WTC11 (cell line): ENCODE data around the gene SAMD3. TPM values are rescaled to one million over a fixed set of nuclear protein-coding genes. Genes with fewer than 3 reads are reported as not detected.

Experiments used
- ATAC-seq: fragments of 200-7000 bp; cut with Tn5 transposase; 2 replicates; pipeline ENCODE4 v1.10.0; 2021; ENCODE audit warnings: mild to moderate bottlenecking, moderate library complexity
- CTCF ChIA-PET: fragments of 300-600 bp; sonication (Branson Sonifier 250); formaldehyde crosslinking; loops from one replicate; lab custom pipeline; 2021; ENCODE audit warnings: antibody characterized with exemption; lab: Charles Lee
- POLR2A ChIA-PET: fragments of 350-600 bp; sonication (Branson Sonifier 250); formaldehyde crosslinking; loops from one replicate; lab custom pipeline; 2021; ENCODE audit warnings: antibody characterized with exemption; lab: Charles Lee
- DNase-seq: peaks from one replicate; pipeline ENCODE4 v3.0.0; 2021; ENCODE audit warnings: low spot score
- H3K27ac Mint-ChIP-seq: 2 replicates; pipeline ENCODE4 v1.8.0; 2021; ENCODE audit warnings: mixed read lengths
- H3K27me3 Mint-ChIP-seq: 2 replicates; pipeline ENCODE4 v1.8.0; 2021; ENCODE audit warnings: low read depth, mild to moderate bottlenecking, moderate library complexity, mixed read lengths
- H3K36me3 Mint-ChIP-seq: 2 replicates; pipeline ENCODE4 v1.8.0; 2021; ENCODE audit warnings: mixed read lengths
- H3K4me1 Mint-ChIP-seq: 2 replicates; pipeline ENCODE4 v1.8.0; 2022; ENCODE audit warnings: mixed read lengths
- H3K4me3 Mint-ChIP-seq: 2 replicates; pipeline ENCODE4 v1.8.0; 2021; ENCODE audit warnings: mild to moderate bottlenecking, moderate library complexity, mixed read lengths
- H3K9me3 Mint-ChIP-seq: 2 replicates; pipeline ENCODE4 v1.8.0; 2021; ENCODE audit warnings: mixed read lengths
- AR ChIP-seq: fragments of 250-450 bp; sonication (Bioruptor Pico); IDR thresholded peaks from 2 replicates; pipeline ENCODE4 v1.9.0; 2021; ENCODE audit warnings: mild to moderate bottlenecking
- ATF2 ChIP-seq: sonication (generic); formaldehyde crosslinking; IDR thresholded peaks from 2 replicates; pipeline ENCODE4 v1.8.1; 2022; ENCODE audit warnings: low read depth, missing genetic modification reagents, borderline replicate concordance
- E2F1 ChIP-seq: sonication (generic); formaldehyde crosslinking; IDR thresholded peaks from 2 replicates; pipeline ENCODE4 v1.8.0; 2022; ENCODE audit warnings: mild to moderate bottlenecking, missing genetic modification reagents
- EMX1 ChIP-seq: fragments of 250-450 bp; sonication (Bioruptor Pico); IDR thresholded peaks from 2 replicates; pipeline ENCODE4 v1.8.0; 2021; ENCODE audit warnings: mild to moderate bottlenecking
- FOXJ3 ChIP-seq: sonication (generic); formaldehyde crosslinking; IDR thresholded peaks from 2 replicates; pipeline ENCODE4 v1.9.0; 2021; ENCODE audit warnings: missing genetic modification reagents, mild to moderate bottlenecking, borderline replicate concordance
- HMGA2 ChIP-seq: fragments of 250-450 bp; sonication (Bioruptor Pico); IDR thresholded peaks from 2 replicates; pipeline ENCODE4 v1.4.0; 2021; ENCODE audit warnings: mild to moderate bottlenecking, moderate library complexity
- IRF1 ChIP-seq: sonication (generic); formaldehyde crosslinking; IDR thresholded peaks from 2 replicates; pipeline ENCODE4 v1.8.0; 2023; ENCODE audit warnings: missing genetic modification reagents
- JUN ChIP-seq: sonication (generic); formaldehyde crosslinking; IDR thresholded peaks from 2 replicates; pipeline ENCODE4 v1.8.0; 2023; ENCODE audit warnings: mild to moderate bottlenecking, missing genetic modification reagents
- MXD4 ChIP-seq: fragments of 250-450 bp; sonication (Bioruptor Pico); IDR thresholded peaks from 2 replicates; pipeline ENCODE4 v1.8.0; 2021; ENCODE audit warnings: mild to moderate bottlenecking, moderate library complexity, borderline replicate concordance
- NFATC4 ChIP-seq: fragments of 250-450 bp; sonication (Bioruptor Pico); IDR thresholded peaks from 2 replicates; pipeline ENCODE4 v1.9.0; 2021; ENCODE audit warnings: mild to moderate bottlenecking
- NFE2L1 ChIP-seq: sonication (generic); formaldehyde crosslinking; IDR thresholded peaks from 2 replicates; pipeline ENCODE4 v1.8.1; 2023; ENCODE audit warnings: missing genetic modification reagents
- NR2C2 ChIP-seq: sonication (generic); formaldehyde crosslinking; IDR thresholded peaks from 2 replicates; pipeline ENCODE4 v1.8.0; 2022; ENCODE audit warnings: mild to moderate bottlenecking, missing genetic modification reagents
- PRRX2 ChIP-seq: fragments of 250-450 bp; sonication (Bioruptor Pico); IDR thresholded peaks from 2 replicates; pipeline ENCODE4 v1.8.0; 2021; ENCODE audit warnings: mild to moderate bottlenecking
- RELA ChIP-seq: sonication (generic); formaldehyde crosslinking; IDR thresholded peaks from 2 replicates; pipeline ENCODE4 v1.8.1; 2022; ENCODE audit warnings: missing genetic modification reagents, mild to moderate bottlenecking, borderline replicate concordance
- STAT6 ChIP-seq: sonication (generic); formaldehyde crosslinking; conservative IDR thresholded peaks from 2 replicates; pipeline ENCODE4 v1.8.1; 2023; ENCODE audit warnings: mild to moderate bottlenecking, low read depth, missing genetic modification reagents, moderate library complexity
- ZNF232 ChIP-seq: sonication (generic); formaldehyde crosslinking; IDR thresholded peaks from 2 replicates; pipeline ENCODE4 v1.8.0; 2022; ENCODE audit warnings: mild to moderate bottlenecking, missing genetic modification reagents
- ZNF416 ChIP-seq: fragments of 250-450 bp; sonication (Bioruptor Pico); IDR thresholded peaks from 2 replicates; pipeline ENCODE4 v1.9.0; 2021; ENCODE audit warnings: mild to moderate bottlenecking, inconsistent platforms
- ZSCAN18 ChIP-seq: fragments of 250-450 bp; sonication (Bioruptor Pico); IDR thresholded peaks from 2 replicates; pipeline ENCODE4 v2.1.2; 2022; ENCODE audit warnings: mild to moderate bottlenecking, moderate library complexity
- total RNA-seq: library from RNA; stranded (reverse); gene quantifications from 3 replicates; pipeline ENCODE4 v1.2.3, GENCODE V29; 2021
- TF ChIP-seq, protein P1 (sequence below): fragments of 250-450 bp; sonication (Bioruptor Pico); IDR thresholded peaks from 2 replicates; pipeline ENCODE4 v1.9.0; 2021; ENCODE audit warnings: mild to moderate bottlenecking
- TF ChIP-seq, protein P2 (sequence below): sonication (generic); formaldehyde crosslinking; IDR thresholded peaks from 2 replicates; pipeline ENCODE4 v1.8.0; 2023; ENCODE audit warnings: mild to moderate bottlenecking, missing genetic modification reagents

Gene SAMD3
- total RNA-seq, 1 experiment from 2014 or later = 1.2 TPM

DNA sequence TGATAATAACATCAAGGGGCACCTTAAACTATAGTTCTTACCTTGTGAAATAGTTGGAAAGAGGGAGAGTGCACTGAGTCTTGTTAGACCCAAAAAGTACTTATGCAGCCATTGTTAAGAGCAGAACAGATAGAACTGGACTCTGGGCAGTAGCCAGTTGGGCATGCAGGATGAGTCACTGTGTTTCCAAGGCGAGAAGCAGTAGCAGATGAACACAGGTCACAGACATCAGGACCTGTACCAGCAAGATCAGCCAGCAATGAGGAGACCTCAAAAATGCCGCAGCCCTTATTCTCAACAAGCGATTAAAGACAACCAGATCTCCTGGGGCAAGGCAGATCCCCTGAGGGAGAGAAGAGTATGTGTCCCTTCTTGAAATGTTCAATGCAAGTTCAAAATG lies 79.0 kb downstream of the SAMD3 start (continued):
- no peak for TF ChIP-seq AR (CRISPR knock-in tag)

DNA sequence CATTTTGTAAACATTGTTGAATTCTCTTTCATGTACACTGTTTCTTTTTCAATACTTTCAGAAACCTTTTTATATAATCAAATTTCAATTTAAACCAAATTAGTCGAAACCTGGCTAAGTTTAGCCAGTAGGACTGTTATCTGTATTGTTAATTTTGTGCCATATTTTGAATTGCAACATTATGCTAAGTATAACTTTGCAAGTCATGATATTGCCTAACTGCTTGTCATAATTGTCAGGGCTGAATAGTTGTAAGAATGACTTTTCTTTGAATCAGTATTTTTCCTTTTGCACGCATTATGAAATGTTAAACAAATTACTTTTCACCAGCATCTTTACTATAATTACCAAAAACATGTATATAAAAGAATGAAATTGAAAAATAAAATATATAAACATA lies 82.7 kb downstream of the SAMD3 start:
- CTCF ChIA-PET = no interaction called here
- DNase-seq = no peak
- POLR2A ChIA-PET = no interaction called here
- no peak overlapping the region for H3K27ac Mint-ChIP-seq
- no peak overlapping the region for H3K4me3 Mint-ChIP-seq
- H3K9me3 Mint-ChIP-seq = no peaks in the 10 kb centered on the region
- no peaks in the 10 kb centered on the region for H3K27me3 Mint-ChIP-seq
- ATAC-seq = no peak
- peaks cover 8% of the 10 kb centered on the region for H3K36me3 Mint-ChIP-seq
- H3K4me1 Mint-ChIP-seq = peaks cover 18% of the 10 kb centered on the region
- TF ChIP-seq, protein P1, sequence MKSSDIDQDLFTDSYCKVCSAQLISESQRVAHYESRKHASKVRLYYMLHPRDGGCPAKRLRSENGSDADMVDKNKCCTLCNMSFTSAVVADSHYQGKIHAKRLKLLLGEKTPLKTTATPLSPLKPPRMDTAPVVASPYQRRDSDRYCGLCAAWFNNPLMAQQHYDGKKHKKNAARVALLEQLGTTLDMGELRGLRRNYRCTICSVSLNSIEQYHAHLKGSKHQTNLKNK (CRISPR knock-in tag) = no peak
- no peak for TF ChIP-seq NFE2L1
- TF ChIP-seq NR2C2 (CRISPR knock-in tag) = no peak
- no peak for TF ChIP-seq E2F1 (CRISPR knock-in tag)
- TF ChIP-seq MXD4 (CRISPR knock-in tag) = no peak
- no peak for TF ChIP-seq ZNF232 (CRISPR knock-in tag)
- no peak for TF ChIP-seq STAT6

- H3K27ac Mint-ChIP-seq = no peak overlapping the region
- no peaks in the 10 kb centered on the region for H3K27me3 Mint-ChIP-seq
- CTCF ChIA-PET = no interaction called here
- ATAC-seq = no peak
- peaks cover 18% of the 10 kb centered on the region for H3K4me1 Mint-ChIP-seq
- no peak overlapping the region for H3K4me3 Mint-ChIP-seq
- peaks cover 8% of the 10 kb centered on the region for H3K36me3 Mint-ChIP-seq
- POLR2A ChIA-PET = no interaction called here
- DNase-seq = no peak
- no peaks in the 10 kb centered on the region for H3K9me3 Mint-ChIP-seq
- TF ChIP-seq PRRX2 (CRISPR knock-in tag) (no peak), ZSCAN18 (CRISPR knock-in tag) (no peak), ZNF416 (CRISPR knock-in tag) (no peak), NFE2L1 (no peak), HMGA2 (CRISPR knock-in tag) (no peak), IRF1 (CRISPR knock-in tag) (no peak), JUN (no peak), NFATC4 (CRISPR knock-in tag) (no peak), ATF2 (CRISPR knock-in tag) (no peak), RELA (no peak), FOXJ3 (CRISPR knock-in tag) (no peak), EMX1 (CRISPR knock-in tag) (no peak)
- TF ChIP-seq, protein P2, sequence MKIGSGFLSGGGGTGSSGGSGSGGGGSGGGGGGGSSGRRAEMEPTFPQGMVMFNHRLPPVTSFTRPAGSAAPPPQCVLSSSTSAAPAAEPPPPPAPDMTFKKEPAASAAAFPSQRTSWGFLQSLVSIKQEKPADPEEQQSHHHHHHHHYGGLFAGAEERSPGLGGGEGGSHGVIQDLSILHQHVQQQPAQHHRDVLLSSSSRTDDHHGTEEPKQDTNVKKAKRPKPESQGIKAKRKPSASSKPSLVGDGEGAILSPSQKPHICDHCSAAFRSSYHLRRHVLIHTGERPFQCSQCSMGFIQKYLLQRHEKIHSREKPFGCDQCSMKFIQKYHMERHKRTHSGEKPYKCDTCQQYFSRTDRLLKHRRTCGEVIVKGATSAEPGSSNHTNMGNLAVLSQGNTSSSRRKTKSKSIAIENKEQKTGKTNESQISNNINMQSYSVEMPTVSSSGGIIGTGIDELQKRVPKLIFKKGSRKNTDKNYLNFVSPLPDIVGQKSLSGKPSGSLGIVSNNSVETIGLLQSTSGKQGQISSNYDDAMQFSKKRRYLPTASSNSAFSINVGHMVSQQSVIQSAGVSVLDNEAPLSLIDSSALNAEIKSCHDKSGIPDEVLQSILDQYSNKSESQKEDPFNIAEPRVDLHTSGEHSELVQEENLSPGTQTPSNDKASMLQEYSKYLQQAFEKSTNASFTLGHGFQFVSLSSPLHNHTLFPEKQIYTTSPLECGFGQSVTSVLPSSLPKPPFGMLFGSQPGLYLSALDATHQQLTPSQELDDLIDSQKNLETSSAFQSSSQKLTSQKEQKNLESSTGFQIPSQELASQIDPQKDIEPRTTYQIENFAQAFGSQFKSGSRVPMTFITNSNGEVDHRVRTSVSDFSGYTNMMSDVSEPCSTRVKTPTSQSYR = no peak
These were observed 83.9 kb downstream of the SAMD3 start for GRCh38 chr6:130138909-130139242.
